ENCODE data around the gene TXNRD3.

DNA sequence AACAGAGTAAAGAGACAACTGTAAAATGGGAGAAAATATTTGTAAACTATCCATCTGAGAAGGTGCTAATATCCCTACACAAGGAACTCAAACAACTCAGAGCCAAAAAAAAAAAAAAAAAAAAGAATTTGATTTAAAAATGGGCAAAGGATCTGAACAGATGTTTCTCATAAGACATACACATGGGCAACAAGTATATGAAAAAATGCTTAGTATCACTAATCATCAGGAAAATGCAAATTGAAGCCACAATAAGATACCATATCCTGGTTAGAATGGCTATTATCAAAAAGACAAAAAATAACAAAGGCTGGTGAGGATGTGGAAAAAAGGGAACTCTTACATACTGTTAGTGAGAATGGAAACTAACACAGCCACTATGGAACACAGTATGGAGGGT, 36.2 kb downstream of the TXNRD3 start:
- TF ChIP-seq, protein P1, sequence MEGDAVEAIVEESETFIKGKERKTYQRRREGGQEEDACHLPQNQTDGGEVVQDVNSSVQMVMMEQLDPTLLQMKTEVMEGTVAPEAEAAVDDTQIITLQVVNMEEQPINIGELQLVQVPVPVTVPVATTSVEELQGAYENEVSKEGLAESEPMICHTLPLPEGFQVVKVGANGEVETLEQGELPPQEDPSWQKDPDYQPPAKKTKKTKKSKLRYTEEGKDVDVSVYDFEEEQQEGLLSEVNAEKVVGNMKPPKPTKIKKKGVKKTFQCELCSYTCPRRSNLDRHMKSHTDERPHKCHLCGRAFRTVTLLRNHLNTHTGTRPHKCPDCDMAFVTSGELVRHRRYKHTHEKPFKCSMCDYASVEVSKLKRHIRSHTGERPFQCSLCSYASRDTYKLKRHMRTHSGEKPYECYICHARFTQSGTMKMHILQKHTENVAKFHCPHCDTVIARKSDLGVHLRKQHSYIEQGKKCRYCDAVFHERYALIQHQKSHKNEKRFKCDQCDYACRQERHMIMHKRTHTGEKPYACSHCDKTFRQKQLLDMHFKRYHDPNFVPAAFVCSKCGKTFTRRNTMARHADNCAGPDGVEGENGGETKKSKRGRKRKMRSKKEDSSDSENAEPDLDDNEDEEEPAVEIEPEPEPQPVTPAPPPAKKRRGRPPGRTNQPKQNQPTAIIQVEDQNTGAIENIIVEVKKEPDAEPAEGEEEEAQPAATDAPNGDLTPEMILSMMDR (IDR thresholded peaks at IDR 0.05), result no peak
- TF ChIP-seq POLR2A (IDR thresholded peaks at IDR 0.05), result no peak

Measured in adrenal gland (tissue), 5 donors.